H1 (cell line): Measurements from ENCODE around the gene AADACL2. TPM values are rescaled to one million over a fixed set of nuclear protein-coding genes. Genes with fewer than 3 reads are reported as not detected.
A peak's percentile ranks its signal among the peaks of the same experiment; 100 is the strongest.

Experiments
- CTCF ChIA-PET: fragments of 300-600 bp; sonication (Branson Sonifier 250); formaldehyde crosslinking; loops from one replicate; lab custom pipeline; 2021; ENCODE audit not compliant: partially characterized antibody; lab: Charles Lee
- POLR2A ChIA-PET: fragments of 300-600 bp; sonication (Branson Sonifier 250); formaldehyde crosslinking; loops from one replicate; lab custom pipeline; 2021; ENCODE audit warnings: inconsistent platforms; ENCODE audit not compliant: partially characterized antibody; lab: Charles Lee
- DNase-seq, 2 experiments: peaks; one replicate each; pipeline versions ENCODE4 v3.0.0 to v3.0.0-alpha.2; 2010 to 2022; ENCODE audit warnings: low spot score in 2 of 2, low read depth in 1 of 2, mixed read lengths in 1 of 2
- FAIRE-seq: peaks from 2 replicates; lab custom pipeline; 2011; peaks lifted over from hg19 to GRCh38; lab: Jason Lieb, UNC
- H2AFZ ChIP-seq: 2 replicates; pipeline ENCODE4 v1.8.1; 2012; ENCODE audit warnings: low read length, inconsistent platforms
- H2AK5ac ChIP-seq: 2 replicates; pipeline ENCODE4 v1.6.1; 2013; ENCODE audit warnings: low read depth, low read length
- H2BK120ac ChIP-seq: replicated peaks from 2 replicates; pipeline ENCODE3; 2013; ENCODE audit warnings: low read depth, low read length, inconsistent platforms
- H2BK12ac ChIP-seq: 2 replicates; pipeline ENCODE4 v1.6.1; 2013; ENCODE audit warnings: low read depth, low read length
- H2BK15ac ChIP-seq: 2 replicates; pipeline ENCODE4 v1.6.1; 2013; ENCODE audit warnings: low read length
- H2BK20ac ChIP-seq: 2 replicates; pipeline ENCODE4 v1.6.1; 2013; ENCODE audit warnings: low read length
- H2BK5ac ChIP-seq: 2 replicates; pipeline ENCODE4 v1.6.1; 2013; ENCODE audit warnings: low read depth, low read length
- H3K14ac ChIP-seq: 2 replicates; pipeline ENCODE4 v1.6.1; 2013; ENCODE audit warnings: inconsistent platforms; ENCODE audit not compliant: insufficient read length
- H3K18ac ChIP-seq: 2 replicates; pipeline ENCODE4 v1.6.1; 2013; ENCODE audit warnings: low read length; ENCODE audit errors: extremely low read depth
- H3K23ac ChIP-seq: 2 replicates; pipeline ENCODE4 v1.6.1; 2013; ENCODE audit warnings: inconsistent platforms; ENCODE audit not compliant: insufficient read length
- H3K23me2 ChIP-seq: 2 replicates; pipeline ENCODE4 v1.6.1; 2013; ENCODE audit warnings: low read depth, low read length
- H3K27ac ChIP-seq: 2 replicates; pipeline ENCODE4 v1.6.1; 2011; ENCODE audit warnings: low read depth, low read length, inconsistent platforms
- H3K27me3 ChIP-seq, 4 experiments: replicated peaks in 1 of 4; 1 replicate in 1 of 4; 2 replicates in 3 of 4; pipeline versions ENCODE4 v1.6.1 to v1.8.1; 2011 to 2013; ENCODE audit warnings: low read length in 3 of 4, mild to moderate bottlenecking in 3 of 4, inconsistent platforms in 2 of 4, mixed read lengths in 2 of 4, moderate library complexity in 1 of 4; ENCODE audit not compliant: control insufficient read depth in 3 of 4, insufficient read depth in 3 of 4; ENCODE audit errors: extremely low read depth in 1 of 4
- H3K36me3 ChIP-seq, 4 experiments: 2 replicates each; pipeline versions ENCODE4 v1.6.1 to v1.8.1; 2011 to 2013; ENCODE audit warnings: mild to moderate bottlenecking in 4 of 4, low read length in 3 of 4, moderate library complexity in 2 of 4, control low read depth in 1 of 4, inconsistent platforms in 1 of 4; ENCODE audit not compliant: insufficient read depth in 4 of 4, control insufficient read depth in 2 of 4
- H3K4ac ChIP-seq: replicated peaks from 2 replicates; pipeline ENCODE3; 2013; ENCODE audit warnings: low read length, low read depth, mixed read lengths, inconsistent platforms; ENCODE audit not compliant: insufficient read length
- H3K4me1 ChIP-seq, 4 experiments: replicated peaks in 1 of 4; 1 replicate in 1 of 4; 2 replicates in 3 of 4; pipeline versions ENCODE4 v1.6.1 to v1.8.1; 2011 to 2013; ENCODE audit warnings: low read length in 3 of 4, inconsistent platforms in 2 of 4, mixed read lengths in 1 of 4; ENCODE audit not compliant: insufficient read depth in 4 of 4, control insufficient read depth in 3 of 4
- H3K4me2 ChIP-seq, 2 experiments: 2 replicates each; pipeline versions ENCODE4 v1.6.1 to v1.8.1; 2011 to 2013; ENCODE audit warnings: low read depth in 2 of 2, low read length in 2 of 2, control low read depth in 1 of 2, inconsistent platforms in 1 of 2, mild to moderate bottlenecking in 1 of 2; ENCODE audit not compliant: insufficient read depth in 1 of 2
- H3K4me3 ChIP-seq, 4 experiments: fragments of 200-600, 300-600 bp in 1 of 4; sonication (generic), shearing (Covaris generic), sonication (Bioruptor Twin) in 1 of 4; 2 replicates each; pipeline versions ENCODE4 v1.5.1 to v1.8.1; 2011 to 2016; ENCODE audit warnings: low read length in 4 of 4, low read depth in 3 of 4, control low read depth in 2 of 4, inconsistent platforms in 2 of 4, mild to moderate bottlenecking in 2 of 4, mixed read lengths in 1 of 4, moderate library complexity in 1 of 4; ENCODE audit not compliant: insufficient read depth in 2 of 4; ENCODE audit errors: extremely low read depth in 1 of 4
- H3K56ac ChIP-seq: replicated peaks from 2 replicates; pipeline ENCODE3; 2013; ENCODE audit warnings: low read depth, mild to moderate bottlenecking, mixed read lengths, low read length, inconsistent platforms; ENCODE audit not compliant: insufficient read length
- H3K79me1 ChIP-seq: 2 replicates; pipeline ENCODE4 v1.6.1; 2013; ENCODE audit warnings: low read depth, low read length, control low read depth
- H3K79me2 ChIP-seq, 2 experiments: 2 replicates each; pipeline versions ENCODE4 v1.6.1 to v1.8.1; 2012 to 2013; ENCODE audit warnings: low read length in 2 of 2, mild to moderate bottlenecking in 2 of 2, inconsistent platforms in 1 of 2; ENCODE audit not compliant: insufficient read depth in 2 of 2, control insufficient read depth in 1 of 2
- H3K9ac ChIP-seq, 4 experiments: replicated peaks in 1 of 4; 1 replicate in 1 of 4; 2 replicates in 3 of 4; pipeline versions ENCODE4 v1.6.1 to v1.8.1; 2011 to 2013; ENCODE audit warnings: low read depth in 3 of 4, low read length in 3 of 4, control low read depth in 2 of 4, mild to moderate bottlenecking in 2 of 4, moderate library complexity in 2 of 4, inconsistent platforms in 1 of 4; ENCODE audit errors: extremely low read depth in 1 of 4
- H3K9me3 ChIP-seq, 2 experiments: 2 replicates each; pipeline versions ENCODE4 v1.6.1 to v1.8.1; 2012 to 2013; ENCODE audit warnings: mild to moderate bottlenecking in 2 of 2, moderate library complexity in 2 of 2, control low read depth in 1 of 2, inconsistent platforms in 1 of 2, low read depth in 1 of 2, low read length in 1 of 2, mixed read lengths in 1 of 2; ENCODE audit not compliant: insufficient read depth in 2 of 2
- H4K20me1 ChIP-seq, 2 experiments: replicated peaks in 1 of 2; 2 replicates each; pipeline versions ENCODE3 to v1.8.1; 2011 to 2013; ENCODE audit warnings: inconsistent platforms in 2 of 2, low read length in 2 of 2, mild to moderate bottlenecking in 1 of 2; ENCODE audit not compliant: insufficient read depth in 2 of 2, control insufficient read depth in 1 of 2
- H4K5ac ChIP-seq: 2 replicates; pipeline ENCODE4 v1.6.1; 2013; ENCODE audit warnings: low read length, low read depth, mixed read lengths, inconsistent platforms; ENCODE audit not compliant: insufficient read length
- H4K8ac ChIP-seq: 2 replicates; pipeline ENCODE4 v1.8.0; 2013; ENCODE audit warnings: mild to moderate bottlenecking, moderate library complexity, low read length, inconsistent platforms; ENCODE audit not compliant: insufficient read depth; ENCODE audit errors: extremely low read depth
- H4K91ac ChIP-seq: replicated peaks from 2 replicates; pipeline ENCODE3; 2013; ENCODE audit warnings: low read length, mixed read lengths, inconsistent platforms; ENCODE audit not compliant: insufficient read length
- ASH2L ChIP-seq: fragments of 200-600, 300-600 bp; sonication (generic); IDR thresholded peaks from one replicate; pipeline ENCODE4 v1.7.1; 2017; ENCODE audit warnings: low read length
- CREB1 ChIP-seq: IDR thresholded peaks from 2 replicates; pipeline ENCODE4 v1.6.1; 2012; ENCODE audit warnings: inconsistent platforms
- EGR1 ChIP-seq: IDR thresholded peaks from 2 replicates; pipeline ENCODE4 v1.6.1; 2011; ENCODE audit warnings: low read depth, low read length, borderline replicate concordance
- KDM4A ChIP-seq: IDR thresholded peaks from one replicate; pipeline ENCODE4 v1.7.1; 2012; ENCODE audit warnings: low read depth, mild to moderate bottlenecking, moderate library complexity, low read length, inconsistent platforms; ENCODE audit not compliant: severe bottlenecking
- SAP30 ChIP-seq: fragments of 300-600 bp; sonication (generic); IDR thresholded peaks from 2 replicates; pipeline ENCODE4 v1.7.1; 2012; ENCODE audit warnings: low read length, moderate library complexity, mild to moderate bottlenecking, inconsistent platforms; ENCODE audit not compliant: insufficient read depth, insufficient replicate concordance
- SIN3A ChIP-seq, 2 experiments: IDR thresholded peaks in 1 of 2; conservative IDR thresholded peaks in 1 of 2; 2 replicates each; pipeline ENCODE4 v1.6.1; 2011 to 2012; ENCODE audit warnings: low read length in 2 of 2, improper control_type of control experiment in 1 of 2, low read depth in 1 of 2, mild to moderate bottlenecking in 1 of 2
- SP4 ChIP-seq: IDR thresholded peaks from 2 replicates; pipeline ENCODE4 v1.6.1; 2012; ENCODE audit warnings: low read length, inconsistent platforms
- TBP ChIP-seq: IDR thresholded peaks from 2 replicates; pipeline ENCODE4 v1.6.1; 2011; ENCODE audit warnings: low read depth, low read length, improper control_type of control experiment
- TCF12 ChIP-seq: IDR thresholded peaks from 2 replicates; pipeline ENCODE4 v1.6.1; 2011; ENCODE audit warnings: low read depth, mild to moderate bottlenecking, low read length
- USF2 ChIP-seq: IDR thresholded peaks from 2 replicates; pipeline ENCODE4 v1.6.1; 2011; ENCODE audit warnings: low read length, improper control_type of control experiment
- ZNF274 ChIP-seq: IDR thresholded peaks from 2 replicates; pipeline ENCODE4 v1.7.0; 2012; ENCODE audit warnings: low read length, borderline replicate concordance; ENCODE audit errors: extremely low read depth
- WGBS, 2 experiments: shearing (Covaris generic) in 1 of 2; methylation state at CpG; one replicate each; pipeline versions ENCODE4 v1.1.6 to v1.1.7; 2013 to 2015; ENCODE audit warnings: low lambda C conversion rate in 2 of 2, mixed read lengths in 2 of 2, inconsistent platforms in 1 of 2, low coverage in 1 of 2, missing lambda C conversion rate in 1 of 2; ENCODE audit not compliant: insufficient replicate concordance in 2 of 2, insufficient coverage in 1 of 2, insufficient read length in 1 of 2; ENCODE audit errors: extremely low coverage in 1 of 2, missing lambda C conversion rate in 1 of 2; 5-methylcytosine and 5-hydroxymethylcytosine counted together
- polyA plus RNA-seq, 7 experiments: library from polyadenylated mRNA; depleted of rRNA in 3 of 7; stranded (reverse) in 5 of 7; unstranded in 2 of 7; fragments of >200 nt in 5 of 7; fragments of 200-250 nt in 2 of 7; gene quantifications; 1 replicate in 5 of 7; 2 replicates in 1 of 7; 4 replicates in 1 of 7; pipeline versions ENCODE4 v1.2.1 to v1.2.3, GENCODE V29; 2011 to 2013; ENCODE audit warnings: missing spikeins in 2 of 7, mixed read lengths in 2 of 7
- total RNA-seq: library from RNA; stranded (reverse); fragmentation: NEBNext Ultra II Directional; extraction: Animal tissue kit (Norgen Biotek cat#: 25700); gene quantifications from 2 replicates; pipeline ENCODE4 v1.2.1, GENCODE V29; 2021
- TF ChIP-seq, protein P1 (sequence below): IDR thresholded peaks from 2 replicates; pipeline ENCODE4 v1.6.1; 2012; ENCODE audit warnings: low read length, inconsistent platforms

The AADACL2 gene
- total and polyA plus RNA-seq, 2 of the 8 experiments (the other 6 are each of a cell fraction or from before 2014, with no cell fraction given), result not detected

DNA sequence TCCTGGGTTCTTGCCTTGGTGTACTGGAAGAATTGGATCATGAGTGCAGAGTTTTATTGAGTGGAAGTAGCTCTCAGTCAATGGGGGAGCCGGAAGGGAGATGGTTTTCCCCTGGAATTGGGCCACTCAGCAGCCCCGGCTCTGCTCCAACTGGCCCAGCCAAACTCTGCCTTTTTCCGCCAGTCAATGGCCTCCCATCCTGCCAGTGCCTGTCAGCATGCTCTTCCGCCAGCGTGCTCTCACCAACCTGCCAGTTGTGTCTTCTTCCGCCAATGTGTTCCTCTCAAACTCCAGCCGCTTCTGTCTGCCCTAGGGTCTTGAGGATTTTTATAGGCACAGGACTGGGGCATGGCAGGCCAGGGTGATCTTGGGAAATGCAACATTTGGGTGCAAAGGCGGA is 12.4 kb upstream of the AADACL2 start:
- no peak overlapping the region for H2AK5ac ChIP-seq
- H3K14ac ChIP-seq, result no peak overlapping the region
- H4K8ac ChIP-seq, result no peak overlapping the region
- 0 out of 2 replicates have a peak overlapping the region, but pooled peaks have one; percentile 21 for H2AFZ ChIP-seq
- ChIA-PET POLR2A (no interaction called here), CTCF (interaction anchor here (1.4 kb wide), 1 partner anchor 273 kb away, joined by 3 read pairs; no protein-coding TSS in a partner anchor)
- H4K91ac ChIP-seq, result no peak overlapping the region
- H3K79me1 ChIP-seq, result no peaks in the 10 kb centered on the region
- H3K9ac ChIP-seq, result no peak overlapping the region
- H2BK15ac ChIP-seq, result no peak overlapping the region
- H4K20me1 ChIP-seq, result no peaks in the 10 kb centered on the region
- no peak overlapping the region for H3K4me3 ChIP-seq
- no peaks in the 10 kb centered on the region for H3K79me2 ChIP-seq
- H3K4me2 ChIP-seq, result no peak overlapping the region
- WGBS, 2 experiments, result 87% methylated on average over 8 of the region's 8 CpGs; no CpG with 5 or more reads in 1 of the 2 experiments
- H3K4me1 ChIP-seq, result no peaks in the 10 kb centered on the region
- no peak overlapping the region for H3K27ac ChIP-seq
- H3K27me3 ChIP-seq, result no peaks in the 10 kb centered on the region
- H3K18ac ChIP-seq, result no peak overlapping the region
- H2BK120ac ChIP-seq, result no peak overlapping the region
- no peaks in the 10 kb centered on the region for H3K23me2 ChIP-seq
- H2BK12ac ChIP-seq, result no peak overlapping the region
- H3K56ac ChIP-seq, result no peak overlapping the region
- no peaks in the 10 kb centered on the region for H3K9me3 ChIP-seq
- H3K4ac ChIP-seq, result no peak overlapping the region
- no peak overlapping the region for H2BK20ac ChIP-seq
- no peak overlapping the region for H2BK5ac ChIP-seq
- H3K23ac ChIP-seq, result no peak overlapping the region
- DNase-seq (no peak), FAIRE-seq (no peak)
- TF ChIP-seq CREB1 (no peak), TCF12 (no peak), USF2 (no peak), SP4 (no peak), ASH2L (no peak), SIN3A (conservative IDR thresholded peaks at IDR 0.05 in 1 of 2, IDR thresholded peaks at IDR 0.05 in 1 of 2; ENCODE audit: low read depth in 1 of 2, low read length in 2 of 2) (no peak), TBP (no peak), KDM4A (no peak), ZNF274 (no peak), SAP30 (no peak), EGR1 (no peak)
- TF ChIP-seq, protein P1, sequence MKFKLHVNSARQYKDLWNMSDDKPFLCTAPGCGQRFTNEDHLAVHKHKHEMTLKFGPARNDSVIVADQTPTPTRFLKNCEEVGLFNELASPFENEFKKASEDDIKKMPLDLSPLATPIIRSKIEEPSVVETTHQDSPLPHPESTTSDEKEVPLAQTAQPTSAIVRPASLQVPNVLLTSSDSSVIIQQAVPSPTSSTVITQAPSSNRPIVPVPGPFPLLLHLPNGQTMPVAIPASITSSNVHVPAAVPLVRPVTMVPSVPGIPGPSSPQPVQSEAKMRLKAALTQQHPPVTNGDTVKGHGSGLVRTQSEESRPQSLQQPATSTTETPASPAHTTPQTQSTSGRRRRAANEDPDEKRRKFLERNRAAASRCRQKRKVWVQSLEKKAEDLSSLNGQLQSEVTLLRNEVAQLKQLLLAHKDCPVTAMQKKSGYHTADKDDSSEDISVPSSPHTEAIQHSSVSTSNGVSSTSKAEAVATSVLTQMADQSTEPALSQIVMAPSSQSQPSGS, result no peak
- H4K5ac ChIP-seq, result no peak overlapping the region
- H3K36me3 ChIP-seq, result no peaks in the 10 kb centered on the region
